A549 treated with Mapracorat at 1 μM for 4 hours (cell line): ENCODE data around the gene CCDC70. TPM values are rescaled to one million over a fixed set of nuclear protein-coding genes. Genes with fewer than 3 reads are reported as not detected.

Source experiments
- total RNA-seq: library from RNA; stranded (reverse); fragments of 200-300 nt; extraction: Qiagen RNA extraction; gene quantifications from 5 replicates; pipeline ENCODE4 v1.2.3, GENCODE V29; 2022

CCDC70 gene
- total RNA-seq, result not detected in 5 replicates

GRCh38 chr13:51861723-51862300 is at the start of gene CCDC70:
Gene CCDC70 (plus strand): TSS chr13:51861969. CDS start chr13:51865412, 3,443 bp downstream.

GRCh38 chr13:51844862-51845573 is 16.8 kb upstream of the CCDC70 start, which contains the start of gene TMEM272:
Gene TMEM272 (minus strand): TSS chr13:51845177. CDS start chr13:51838530, 6,647 bp downstream.

Other genes starting within 250 kb of the CCDC70 start
- gene DHRS12, start 57.8 kb upstream of the CCDC70 start, total RNA-seq, result 4.6 to 5.4 TPM (median 4.9 TPM) in 5 replicates
- not detected in 5 replicates for gene TMEM272, start 16.8 kb upstream of the CCDC70 start, total RNA-seq
- gene ATP7B, start 149.5 kb downstream of the CCDC70 start, total RNA-seq, result 1.9 to 2.7 TPM (median 2.5 TPM) in 5 replicates
- gene ALG11, start 150.4 kb downstream of the CCDC70 start, total RNA-seq, result 6.4 to 8.5 TPM (median 7.8 TPM) in 5 replicates
- 5.5 to 6.8 TPM (median 6.5 TPM) in 5 replicates for gene UTP14C, start 162.7 kb downstream of the CCDC70 start, total RNA-seq